Neuronal stem cell (in vitro differentiated cells): ENCODE data around the gene UBQLN3.

Experiments used
- DNase-seq: peaks from one replicate; pipeline ENCODE4 v3.0.0-alpha.2; 2013; ENCODE audit warnings: low spot score
- H2AFZ ChIP-seq: one replicate; pipeline ENCODE4 v1.6.1; 2013; ENCODE audit warnings: mild to moderate bottlenecking, low read length, inconsistent platforms
- H2AK5ac ChIP-seq: 2 replicates; pipeline ENCODE4 v1.6.1; 2013; ENCODE audit warnings: low read depth, mild to moderate bottlenecking, inconsistent platforms, low read length, moderate library complexity, mixed read lengths
- H2BK120ac ChIP-seq: 2 replicates; pipeline ENCODE4 v1.6.1; 2013; ENCODE audit warnings: low read depth, mild to moderate bottlenecking, inconsistent platforms, low read length, moderate library complexity, mixed read lengths
- H2BK12ac ChIP-seq: one replicate; pipeline ENCODE4 v1.6.1; 2013; ENCODE audit warnings: low read length, inconsistent platforms
- H2BK15ac ChIP-seq: 2 replicates; pipeline ENCODE4 v1.6.1; 2013; ENCODE audit warnings: mild to moderate bottlenecking, low read length, inconsistent platforms, mixed read lengths
- H2BK5ac ChIP-seq: one replicate; pipeline ENCODE4 v1.6.1; 2013; ENCODE audit warnings: inconsistent platforms, mild to moderate bottlenecking, low read length, moderate library complexity
- H3K14ac ChIP-seq: one replicate; pipeline ENCODE4 v1.6.1; 2013; ENCODE audit warnings: low read length, inconsistent platforms
- H3K18ac ChIP-seq: 2 replicates; pipeline ENCODE4 v1.6.1; 2013; ENCODE audit warnings: low read length, inconsistent platforms
- H3K23ac ChIP-seq: 2 replicates; pipeline ENCODE4 v1.6.1; 2013; ENCODE audit warnings: low read depth, mild to moderate bottlenecking, mixed read lengths, low read length, inconsistent platforms; ENCODE audit not compliant: poor library complexity
- H3K27ac ChIP-seq: replicated peaks from 3 replicates; pipeline ENCODE4 v1.5.1; 2013; ENCODE audit warnings: low read length, inconsistent platforms
- H3K27me3 ChIP-seq, 3 experiments: 2 replicates each; pipeline ENCODE4 v1.6.1; 2013; ENCODE audit warnings: low read length in 3 of 3, mild to moderate bottlenecking in 2 of 3, inconsistent platforms in 1 of 3, low read depth in 1 of 3, mixed read lengths in 1 of 3, moderate library complexity in 1 of 3; ENCODE audit not compliant: control insufficient read depth in 3 of 3, insufficient read depth in 3 of 3
- H3K36me3 ChIP-seq, 2 donors: replicated peaks in 1 of 2; 2 replicates each; pipeline ENCODE4 v1.6.1; 2013; ENCODE audit warnings: low read length in 2 of 2; ENCODE audit not compliant: control insufficient read depth in 2 of 2, insufficient read depth in 2 of 2
- H3K4ac ChIP-seq: 2 replicates; pipeline ENCODE4 v1.6.1; 2013; ENCODE audit warnings: inconsistent platforms, mild to moderate bottlenecking, low read length, moderate library complexity
- H3K4me1 ChIP-seq, 2 donors: 1 replicate in 1 of 2; 2 replicates in 1 of 2; pipeline ENCODE4 v1.6.1; 2013; ENCODE audit warnings: low read length in 2 of 2, low read depth in 1 of 2; ENCODE audit not compliant: control insufficient read depth in 2 of 2, insufficient read depth in 1 of 2
- H3K4me2 ChIP-seq: one replicate; pipeline ENCODE4 v1.6.1; 2013; ENCODE audit warnings: mild to moderate bottlenecking, low read length, inconsistent platforms; ENCODE audit not compliant: insufficient read depth, poor library complexity, severe bottlenecking
- H3K4me3 ChIP-seq, 2 donors: 2 replicates each; pipeline ENCODE4 v1.5.1; 2013; ENCODE audit warnings: low read length in 2 of 2, mild to moderate bottlenecking in 2 of 2, inconsistent platforms in 1 of 2, moderate library complexity in 1 of 2
- H3K79me1 ChIP-seq: one replicate; pipeline ENCODE4 v1.6.1; 2013; ENCODE audit warnings: low read depth, mild to moderate bottlenecking, inconsistent platforms, low read length, moderate library complexity
- H3K9ac ChIP-seq: one replicate; pipeline ENCODE4 v1.6.1; 2013; ENCODE audit warnings: mild to moderate bottlenecking, low read depth, low read length, inconsistent platforms; ENCODE audit not compliant: poor library complexity
- H3K9me3 ChIP-seq, 2 donors: replicated peaks in 1 of 2; 2 replicates each; pipeline versions ENCODE3 to v1.6.1; 2013; ENCODE audit warnings: low read length in 2 of 2, mild to moderate bottlenecking in 2 of 2, inconsistent platforms in 1 of 2, low read depth in 1 of 2, mixed read lengths in 1 of 2, moderate library complexity in 1 of 2; ENCODE audit not compliant: control insufficient read depth in 2 of 2, insufficient read depth in 1 of 2
- H4K8ac ChIP-seq: one replicate; pipeline ENCODE4 v1.6.1; 2013; ENCODE audit warnings: low read depth, mild to moderate bottlenecking, inconsistent platforms, low read length, moderate library complexity
- H4K91ac ChIP-seq: one replicate; pipeline ENCODE4 v1.6.1; 2013; ENCODE audit warnings: low read length, low read depth, mild to moderate bottlenecking, inconsistent platforms; ENCODE audit not compliant: poor library complexity
- WGBS, 2 donors: extraction: QIAGEN DNeasy Blood & Tissue Kit; methylation state at CpG; one replicate each; pipeline ENCODE4 v1.1.7; 2013; ENCODE audit warnings: missing lambda C conversion rate in 2 of 2, mixed read lengths in 1 of 2; ENCODE audit not compliant: insufficient read length in 2 of 2, insufficient replicate concordance in 1 of 2; ENCODE audit errors: extremely low coverage in 2 of 2; 5-methylcytosine and 5-hydroxymethylcytosine counted together

The UBQLN3 gene

DNA sequence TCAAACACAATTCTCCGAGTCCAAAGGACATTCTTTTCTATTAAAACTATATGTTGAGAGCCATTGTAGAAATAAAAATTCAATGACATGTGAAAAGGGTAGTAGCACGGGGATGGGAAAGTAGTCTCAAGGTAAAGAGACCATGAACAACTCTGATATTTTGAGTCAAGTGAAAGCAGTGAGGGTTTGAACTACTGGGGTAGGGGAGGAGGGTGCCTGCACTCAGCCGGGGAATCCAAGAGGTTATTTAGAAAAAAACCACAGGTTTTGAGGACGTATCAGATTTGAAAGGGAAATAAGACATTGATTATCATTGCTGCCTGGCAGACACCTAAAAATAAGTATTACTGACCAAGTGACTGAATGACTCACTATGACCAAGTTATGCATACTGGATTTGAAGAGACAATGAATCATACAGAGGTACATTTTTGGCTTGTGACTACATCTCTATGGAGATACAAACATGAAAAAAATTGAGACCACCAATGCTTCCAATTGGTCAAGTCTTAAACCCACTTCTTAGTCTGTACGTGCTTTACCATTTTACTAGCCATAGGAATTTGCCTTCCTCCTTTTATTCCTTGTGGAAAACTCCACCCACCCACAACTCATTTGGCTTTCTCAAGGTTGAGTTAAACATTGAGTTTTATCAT is 40.8 kb upstream of the UBQLN3 start:
- Histone ChIP-seq H2BK120ac (no peak overlapping the region), H3K4me2 (no peak overlapping the region), H3K23ac (no peak overlapping the region), H4K91ac (no peak overlapping the region), H3K4ac (no peak overlapping the region), H3K9me3 (no peaks in the 10 kb centered on the region), H3K27me3 (no peaks in the 10 kb centered on the region), H2BK12ac (no peak overlapping the region), H2AFZ (no peak overlapping the region), H3K14ac (no peak overlapping the region), H2BK5ac (no peak overlapping the region), H4K8ac (no peak overlapping the region), H3K4me3 (no peak overlapping the region), H3K36me3 (no peaks in the 10 kb centered on the region), H2AK5ac (no peak overlapping the region), H3K27ac (no peak overlapping the region), H3K18ac (no peak overlapping the region), H3K9ac (no peak overlapping the region), H2BK15ac (no peak overlapping the region), H3K4me1 (no peaks in the 10 kb centered on the region), H3K79me1 (no peaks in the 10 kb centered on the region)
- no peak for DNase-seq
- WGBS, 2 donors, result no CpG with 5 or more reads among the region's 5 CpGs

DNA sequence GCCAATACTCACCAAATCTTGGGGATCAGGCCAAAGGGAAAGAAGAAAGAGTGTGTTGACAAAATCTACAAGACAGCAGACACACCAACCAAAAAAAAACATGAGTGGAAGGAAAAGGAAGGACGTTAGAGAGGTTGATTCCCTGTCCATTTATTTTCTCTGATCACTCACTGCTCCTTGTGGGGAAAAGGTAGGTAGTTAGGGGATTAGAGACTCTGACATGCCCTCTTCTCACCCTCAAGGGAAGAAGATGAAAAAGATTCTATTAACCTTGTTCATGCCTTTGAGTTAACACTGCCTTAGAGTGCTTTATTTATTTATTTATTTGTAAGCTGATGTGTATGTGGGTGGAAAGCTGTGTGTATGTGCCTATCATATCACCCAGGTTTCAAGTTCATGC is 38.7 kb upstream of the UBQLN3 start, which contains the start of gene OR52H1:
TSS of gene OR52H1 (minus strand) at position 101 of the 400 bp plus-strand sequence. CDS start 3,035 bp downstream, outside the sequence.
- H3K18ac ChIP-seq, result no peak within 1 kb of the TSS
- no peaks in the 10 kb centered on the region for H3K9me3 ChIP-seq
- H2BK15ac ChIP-seq, result no peak within 1 kb of the TSS
- no peak within 1 kb of the TSS for H3K27ac ChIP-seq
- no peak within 1 kb of the TSS for H3K23ac ChIP-seq
- H4K91ac ChIP-seq, result no peak within 1 kb of the TSS
- H2AFZ ChIP-seq, result no peak within 1 kb of the TSS
- H3K79me1 ChIP-seq, result no peaks in the 10 kb centered on the region
- no peak within 1 kb of the TSS for H2BK12ac ChIP-seq
- WGBS, 2 donors, result no CpG with 5 or more reads among the region's 1 CpG
- H3K14ac ChIP-seq, result no peak within 1 kb of the TSS
- no peak within 1 kb of the TSS for H2AK5ac ChIP-seq
- no peaks in the 10 kb centered on the region for H3K27me3 ChIP-seq
- no peak within 1 kb of the TSS for H3K9ac ChIP-seq
- H3K36me3 ChIP-seq, result no peaks in the 10 kb centered on the region
- no peak for DNase-seq
- no peaks in the 10 kb centered on the region for H3K4me1 ChIP-seq
- no peak within 1 kb of the TSS for H3K4ac ChIP-seq
- H2BK120ac ChIP-seq, result no peak within 1 kb of the TSS
- H3K4me3 ChIP-seq, result no peak within 1 kb of the TSS
- no peak within 1 kb of the TSS for H3K4me2 ChIP-seq
- no peak within 1 kb of the TSS for H2BK5ac ChIP-seq
- H4K8ac ChIP-seq, result no peak within 1 kb of the TSS

DNA sequence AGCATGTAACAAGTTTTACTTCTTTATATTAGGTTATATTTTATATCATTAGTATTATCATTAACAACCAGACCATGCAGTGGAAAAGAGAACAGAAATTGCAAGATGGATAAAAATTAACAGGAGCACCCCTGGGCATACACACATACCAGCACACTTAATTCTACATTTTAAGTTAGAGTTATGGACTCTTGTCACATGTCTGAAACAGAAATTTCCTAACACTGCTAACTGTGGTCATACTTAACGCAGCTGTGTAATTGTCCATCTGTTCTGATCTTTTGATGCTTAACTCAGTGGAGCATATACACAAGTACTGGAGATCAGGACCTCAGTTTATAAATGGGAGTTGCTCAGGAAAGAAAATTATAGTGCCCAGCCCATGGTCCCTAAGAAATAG is 38.2 kb upstream of the UBQLN3 start:
- no peak overlapping the region for H2BK12ac ChIP-seq
- no peak overlapping the region for H2BK5ac ChIP-seq
- H3K18ac ChIP-seq, result no peak overlapping the region
- H3K36me3 ChIP-seq, result no peaks in the 10 kb centered on the region
- H3K23ac ChIP-seq, result no peak overlapping the region
- no peaks in the 10 kb centered on the region for H3K27me3 ChIP-seq
- no CpG with 5 or more reads among the region's 1 CpG for WGBS, 2 donors
- H3K9ac ChIP-seq, result no peak overlapping the region
- no peak overlapping the region for H4K8ac ChIP-seq
- H2BK15ac ChIP-seq, result no peak overlapping the region
- H2AFZ ChIP-seq, result no peak overlapping the region
- no peak overlapping the region for H3K14ac ChIP-seq
- H4K91ac ChIP-seq, result no peak overlapping the region
- H3K4me1 ChIP-seq, result no peaks in the 10 kb centered on the region
- H2BK120ac ChIP-seq, result no peak overlapping the region
- H3K4me3 ChIP-seq, result no peak overlapping the region
- no peak overlapping the region for H3K4ac ChIP-seq
- no peak overlapping the region for H3K27ac ChIP-seq
- no peak for DNase-seq
- no peaks in the 10 kb centered on the region for H3K9me3 ChIP-seq
- no peak overlapping the region for H3K4me2 ChIP-seq
- no peak overlapping the region for H2AK5ac ChIP-seq
- no peaks in the 10 kb centered on the region for H3K79me1 ChIP-seq

DNA sequence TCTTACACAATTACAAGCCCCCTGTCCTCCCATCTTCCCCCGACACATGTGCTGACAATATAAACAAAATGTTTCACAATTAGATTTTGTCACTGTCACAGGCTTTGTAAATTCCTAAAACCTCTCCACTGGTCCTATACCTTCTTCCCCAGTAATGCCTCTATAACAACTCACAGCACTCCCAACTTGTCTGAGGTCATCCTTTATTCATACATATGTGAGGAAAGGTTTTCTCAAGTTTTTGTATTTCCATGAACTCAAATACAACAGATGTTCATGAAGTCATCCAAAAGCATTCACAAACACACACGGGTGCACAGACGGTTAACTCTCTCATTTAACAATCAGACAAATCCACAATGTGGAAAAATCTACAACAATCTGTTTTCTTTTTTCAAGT is 36.7 kb upstream of the UBQLN3 start:
- no peak overlapping the region for H3K27ac ChIP-seq
- H3K36me3 ChIP-seq, result no peaks in the 10 kb centered on the region
- no peak overlapping the region for H2AK5ac ChIP-seq
- H2AFZ ChIP-seq, result no peak overlapping the region
- no peak overlapping the region for H3K9ac ChIP-seq
- H3K27me3 ChIP-seq, result no peaks in the 10 kb centered on the region
- H3K23ac ChIP-seq, result no peak overlapping the region
- H4K8ac ChIP-seq, result no peak overlapping the region
- no peak overlapping the region for H2BK15ac ChIP-seq
- H3K4ac ChIP-seq, result no peak overlapping the region
- H3K79me1 ChIP-seq, result no peaks in the 10 kb centered on the region
- H2BK12ac ChIP-seq, result no peak overlapping the region
- WGBS, 2 donors, result 100% methylated on average over 1 of the region's 3 CpGs
- H2BK120ac ChIP-seq, result no peak overlapping the region
- no peaks in the 10 kb centered on the region for H3K4me1 ChIP-seq
- no peak for DNase-seq
- no peak overlapping the region for H2BK5ac ChIP-seq
- H3K18ac ChIP-seq, result no peak overlapping the region
- no peaks in the 10 kb centered on the region for H3K9me3 ChIP-seq
- no peak overlapping the region for H3K4me3 ChIP-seq
- H3K14ac ChIP-seq, result no peak overlapping the region
- no peak overlapping the region for H3K4me2 ChIP-seq
- H4K91ac ChIP-seq, result no peak overlapping the region
